ENCODE results near the gene ZNF467.
A peak's percentile ranks its signal among the peaks of the same experiment; 100 is the strongest.

ZNF467 gene

DNA sequence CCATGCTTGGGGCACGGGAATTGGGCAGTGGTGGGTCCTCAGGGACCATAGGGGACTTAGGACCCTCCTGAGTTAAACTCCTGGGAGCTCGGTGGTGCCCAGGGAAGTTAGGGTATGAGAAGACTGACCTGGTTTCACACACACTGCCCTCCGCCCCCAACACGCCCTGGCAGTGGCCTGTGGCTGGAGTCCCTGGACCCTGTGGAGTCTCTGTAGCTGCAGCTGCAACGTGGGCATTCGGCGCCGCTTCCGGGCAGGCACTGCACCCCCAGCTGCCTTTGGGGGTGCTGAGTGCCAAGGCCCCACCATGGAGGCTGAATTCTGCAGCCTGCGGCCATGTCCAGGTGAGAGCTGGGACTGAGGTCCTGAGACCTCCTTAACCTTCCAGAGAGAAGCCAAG is 34.9 kb upstream of the ZNF467 start:
- DNase-seq (ENCODE audit: low read depth) = no peak

DNA sequence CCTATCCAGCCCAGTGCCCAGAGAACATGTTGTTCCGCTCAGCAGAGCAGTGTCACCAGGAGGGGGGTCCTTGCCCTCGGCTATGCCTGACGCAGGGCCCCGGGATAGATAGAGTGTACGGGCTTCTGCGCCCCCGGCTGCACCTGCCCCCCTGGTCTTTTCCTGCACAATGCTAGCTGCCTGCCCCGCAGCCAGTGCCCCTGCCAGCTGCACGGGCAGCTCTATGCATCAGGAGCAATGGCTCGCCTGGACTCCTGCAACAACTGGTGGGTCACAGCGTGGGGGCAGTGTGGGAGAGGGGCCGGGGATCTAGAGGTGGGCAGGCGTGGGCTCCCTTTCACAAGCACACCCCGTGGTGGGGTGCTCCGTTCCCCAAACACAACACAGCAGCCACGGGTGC is 33.3 kb upstream of the ZNF467 start:
- DNase-seq (ENCODE audit: low read depth) = no peak

DNA sequence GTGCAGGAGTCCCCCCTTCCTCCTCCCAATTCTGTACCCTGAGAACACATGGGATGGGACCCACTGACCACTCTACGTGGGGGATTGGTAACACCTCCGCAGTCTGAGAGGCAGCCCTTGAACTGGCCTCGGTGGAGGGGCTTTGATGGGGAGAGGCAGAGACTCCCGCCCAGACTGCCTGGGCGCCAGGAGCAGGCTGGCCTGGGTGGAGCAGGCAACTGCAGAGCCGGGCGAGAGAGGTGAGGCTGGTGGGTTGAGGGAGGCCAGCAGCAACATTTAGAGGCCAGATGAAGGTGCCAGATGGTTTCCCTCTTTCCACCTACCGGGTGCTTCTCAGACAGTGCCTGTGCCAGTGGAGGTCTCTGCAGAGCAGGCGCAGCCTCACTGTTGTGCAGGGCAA is 30.7 kb upstream of the ZNF467 start:
- DNase-seq (ENCODE audit: low read depth) = no peak

DNA sequence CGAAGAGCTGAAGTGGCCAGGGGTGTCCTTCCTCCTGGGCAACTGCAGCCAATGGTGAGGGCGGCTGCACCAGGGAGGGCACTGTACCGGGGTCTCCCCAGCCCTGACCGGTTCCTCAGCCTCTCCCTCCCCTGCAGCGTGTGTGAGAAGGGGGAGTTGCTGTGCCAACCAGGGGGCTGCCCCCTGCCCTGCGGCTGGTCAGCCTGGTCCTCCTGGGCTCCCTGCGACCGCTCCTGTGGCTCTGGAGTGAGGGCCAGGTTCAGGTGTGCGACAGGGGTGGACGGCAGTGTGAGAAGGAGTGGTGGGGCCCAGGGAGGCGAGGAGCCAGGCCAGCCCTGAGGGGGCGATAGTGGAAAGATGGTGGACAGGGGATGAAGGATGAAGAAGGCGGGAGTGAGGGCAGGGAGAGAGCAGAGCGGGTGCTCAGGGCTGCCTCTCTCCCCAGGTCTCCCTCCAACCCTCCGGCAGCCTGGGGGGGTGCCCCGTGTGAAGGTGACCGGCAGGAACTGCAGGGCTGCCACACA is 30.2 kb upstream of the ZNF467 start:
- no peak for DNase-seq (ENCODE audit: low read depth)

DNA sequence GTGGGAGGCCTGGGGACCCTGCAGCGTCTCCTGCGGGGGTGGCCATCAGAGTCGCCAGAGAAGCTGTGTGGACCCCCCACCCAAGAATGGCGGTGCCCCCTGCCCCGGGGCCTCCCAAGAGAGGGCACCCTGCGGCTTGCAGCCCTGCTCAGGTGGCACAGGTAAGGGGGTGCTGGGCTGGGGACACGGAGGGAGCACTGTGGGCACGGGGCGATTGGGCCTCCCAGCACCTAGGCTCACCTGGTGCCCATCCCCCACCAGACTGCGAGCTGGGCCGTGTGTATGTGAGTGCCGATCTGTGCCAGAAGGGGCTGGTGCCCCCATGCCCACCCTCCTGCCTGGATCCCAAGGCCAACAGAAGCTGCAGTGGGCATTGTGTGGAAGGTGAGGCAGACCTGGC is 29.6 kb upstream of the ZNF467 start:
- DNase-seq (ENCODE audit: low read depth) = no peak

DNA sequence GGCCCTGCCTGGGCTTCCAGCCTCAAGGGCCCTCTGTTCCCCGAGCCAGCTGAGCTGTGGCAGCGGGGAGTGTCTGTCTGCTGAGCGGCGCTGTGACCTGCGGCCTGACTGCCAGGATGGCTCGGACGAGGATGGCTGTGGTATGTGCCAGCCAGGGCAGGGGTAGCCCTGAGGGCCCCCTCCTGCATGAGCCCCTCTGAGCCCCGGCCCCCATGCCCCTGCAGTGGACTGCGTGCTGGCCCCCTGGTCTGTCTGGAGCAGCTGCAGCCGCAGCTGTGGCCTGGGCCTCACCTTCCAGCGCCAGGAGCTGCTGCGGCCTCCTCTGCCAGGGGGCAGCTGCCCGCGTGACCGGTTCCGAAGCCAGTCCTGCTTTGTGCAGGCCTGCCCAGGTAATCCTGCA is 28.4 kb upstream of the ZNF467 start:
- DNase-seq (ENCODE audit: low read depth) = no peak

DNA sequence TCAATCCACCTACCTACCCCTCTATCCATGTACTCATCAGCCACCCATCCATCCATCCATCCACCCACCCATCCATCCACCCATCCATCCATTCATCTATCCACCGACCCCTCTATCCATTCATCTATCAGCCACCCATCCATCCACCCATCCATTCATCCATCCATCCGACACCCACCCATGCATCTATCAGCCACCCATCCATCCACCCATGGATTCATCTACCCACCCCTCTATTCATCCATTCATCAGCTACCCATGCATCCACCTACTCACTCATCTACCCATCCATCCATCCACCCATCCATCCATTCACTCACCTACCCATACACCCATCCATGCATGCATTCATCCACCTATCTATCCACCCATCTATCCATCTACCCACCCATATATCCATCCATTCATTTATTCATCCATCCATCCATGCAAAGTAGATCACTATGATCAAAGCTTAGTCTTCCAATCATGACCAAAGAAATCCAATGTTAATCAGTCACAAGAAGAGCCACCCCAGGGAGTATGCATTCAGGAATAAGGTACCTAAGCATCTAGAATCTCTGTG is 27.7 kb upstream of the ZNF467 start:
- DNase-seq (ENCODE audit: low read depth) = no peak

DNA sequence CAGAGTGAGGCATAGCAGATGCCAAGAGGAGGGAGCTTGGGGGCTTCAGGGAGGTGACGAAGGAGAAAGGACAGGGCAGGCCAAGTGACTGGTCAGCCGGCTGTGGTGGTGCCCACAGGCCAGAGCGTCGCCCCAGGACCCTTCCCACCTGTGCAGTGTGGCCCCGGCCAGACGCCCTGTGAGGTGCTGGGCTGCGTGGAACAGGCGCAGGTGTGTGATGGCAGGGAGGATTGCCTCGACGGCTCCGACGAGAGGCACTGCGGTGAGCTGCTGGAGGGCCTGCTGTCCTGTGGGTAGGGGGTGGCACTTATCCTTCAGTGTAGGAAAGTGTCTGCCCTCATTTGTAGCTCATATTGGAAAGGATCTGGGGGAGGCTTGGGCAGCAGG is 26.8 kb upstream of the ZNF467 start:
- DNase-seq (ENCODE audit: low read depth) = no peak

DNA sequence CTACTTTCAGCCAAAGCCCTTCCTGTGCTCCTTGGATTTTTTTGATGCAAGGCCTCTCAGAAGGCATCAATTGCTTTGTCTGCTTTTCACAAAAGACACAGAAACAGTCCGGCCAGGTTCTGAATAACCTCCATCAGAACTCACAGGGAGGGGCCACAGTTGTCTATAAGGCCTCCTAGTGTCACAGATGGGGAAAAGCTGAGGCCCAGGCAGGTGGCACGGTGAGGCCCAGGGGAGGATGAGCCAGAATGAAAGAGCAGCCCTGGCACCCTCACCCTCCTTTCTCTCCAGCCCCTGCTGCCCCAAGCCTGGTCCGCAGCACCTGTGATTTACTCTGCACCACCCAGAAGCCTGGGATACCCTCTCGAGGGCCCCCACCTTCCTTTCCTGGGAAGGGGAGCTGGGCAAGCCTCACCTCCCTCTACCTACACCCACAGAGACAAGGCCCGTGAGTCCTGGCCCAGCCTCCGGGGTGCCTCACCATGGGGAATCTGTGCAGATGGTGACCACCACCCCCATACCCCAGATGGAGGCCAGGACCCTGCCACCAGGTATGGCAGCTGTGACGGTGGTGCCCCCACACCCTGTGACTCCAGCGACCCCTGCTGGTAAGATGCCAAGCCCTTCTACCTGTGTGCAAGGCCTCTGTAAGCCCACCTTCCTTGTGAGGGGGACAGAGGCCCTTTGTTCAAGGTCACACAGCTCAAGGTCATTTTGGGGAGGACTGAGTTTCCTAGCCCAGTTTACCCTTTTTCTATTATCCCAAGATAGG is 26.2 kb upstream of the ZNF467 start:
- peak; percentile 13 for DNase-seq (ENCODE audit: low read depth)

DNA sequence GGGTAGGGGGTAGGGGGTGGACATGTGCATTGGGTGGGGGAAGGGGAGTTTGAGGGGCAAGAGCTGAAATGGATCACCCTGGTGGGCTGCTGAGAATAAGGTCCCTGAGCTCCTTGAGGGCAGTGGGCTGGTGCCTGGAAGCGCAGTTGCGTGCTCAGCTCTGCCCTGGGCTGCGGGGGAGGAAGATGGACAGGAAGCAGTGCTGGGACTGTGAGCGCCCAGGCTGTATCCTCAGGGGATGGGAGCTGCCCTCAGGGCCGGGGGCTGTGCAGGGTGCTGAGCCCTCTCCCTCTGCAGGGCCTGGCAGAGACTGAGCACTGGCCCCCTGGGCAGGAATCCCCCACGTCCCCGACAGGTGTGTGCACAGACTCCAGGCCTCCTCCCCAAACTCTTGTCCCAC is 24.4 kb upstream of the ZNF467 start:
- no peak for DNase-seq (ENCODE audit: low read depth)

DNA sequence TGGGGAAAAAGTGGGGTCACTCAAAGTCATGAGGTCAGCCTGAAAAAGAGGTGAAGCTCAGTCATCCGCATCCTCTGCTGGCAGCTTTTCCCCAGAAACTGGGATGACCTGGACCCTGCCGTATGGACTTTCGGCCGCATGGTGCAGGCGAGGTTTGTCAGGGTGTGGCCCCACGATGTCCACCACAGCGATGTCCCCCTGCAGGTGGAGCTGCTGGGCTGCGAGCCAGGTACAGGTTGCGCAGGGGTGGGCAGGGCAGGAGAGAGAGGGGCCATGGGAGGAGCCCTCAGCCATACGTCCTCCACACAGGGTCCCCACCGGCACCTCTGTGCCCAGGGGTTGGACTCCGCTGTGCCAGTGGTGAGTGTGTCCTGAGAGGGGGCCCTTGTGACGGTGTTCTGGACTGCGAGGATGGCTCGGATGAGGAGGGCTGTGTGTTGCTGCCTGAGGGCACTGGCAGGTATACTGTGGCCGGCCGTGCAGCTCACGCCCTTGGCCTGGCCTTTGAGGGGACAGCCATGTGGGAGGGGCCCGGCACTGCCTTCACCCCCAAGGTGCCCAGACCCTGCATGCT is 23.0 kb upstream of the ZNF467 start:
- DNase-seq (ENCODE audit: low read depth) = no peak

DNA sequence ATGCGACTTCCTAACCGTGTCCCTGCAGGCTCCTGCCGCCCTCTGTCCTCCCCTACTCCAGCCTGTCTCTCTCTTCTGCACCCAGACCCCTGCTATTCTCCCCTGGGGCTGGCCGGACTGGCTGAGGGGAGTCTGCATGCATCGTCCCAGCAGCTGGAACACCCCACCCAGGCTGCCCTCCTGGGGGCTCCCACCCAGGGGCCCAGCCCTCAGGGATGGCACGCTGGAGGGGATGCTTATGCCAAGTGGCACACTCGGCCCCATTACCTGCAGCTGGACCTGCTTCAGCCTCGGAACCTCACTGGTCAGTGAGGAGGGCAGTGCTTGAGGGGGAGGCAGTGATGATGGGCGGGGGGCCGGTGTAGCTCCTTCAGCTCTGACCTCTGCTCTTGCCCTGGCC is 21.7 kb upstream of the ZNF467 start:
- DNase-seq (ENCODE audit: low read depth) = no peak

DNA sequence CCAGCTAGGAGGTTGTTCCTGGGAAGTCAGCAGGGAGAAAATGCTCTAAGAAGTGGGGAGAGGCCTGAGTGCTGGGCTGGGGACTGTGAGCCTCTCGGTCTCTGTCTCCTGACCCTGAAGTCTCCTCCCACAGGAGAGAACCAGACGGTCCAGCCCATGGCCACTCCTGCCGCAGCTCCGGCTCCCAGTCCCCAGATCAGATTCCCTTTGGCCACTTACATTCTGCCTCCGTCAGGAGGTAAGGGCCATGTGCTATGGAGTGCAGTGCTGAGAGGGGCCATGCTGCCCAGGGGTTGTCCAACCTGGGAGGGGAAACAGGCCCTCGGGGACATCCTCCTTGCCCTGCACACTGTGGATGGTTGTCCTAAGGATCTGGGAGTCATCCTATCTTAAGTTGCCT is 21.3 kb upstream of the ZNF467 start:
- no peak for DNase-seq (ENCODE audit: low read depth)

DNA sequence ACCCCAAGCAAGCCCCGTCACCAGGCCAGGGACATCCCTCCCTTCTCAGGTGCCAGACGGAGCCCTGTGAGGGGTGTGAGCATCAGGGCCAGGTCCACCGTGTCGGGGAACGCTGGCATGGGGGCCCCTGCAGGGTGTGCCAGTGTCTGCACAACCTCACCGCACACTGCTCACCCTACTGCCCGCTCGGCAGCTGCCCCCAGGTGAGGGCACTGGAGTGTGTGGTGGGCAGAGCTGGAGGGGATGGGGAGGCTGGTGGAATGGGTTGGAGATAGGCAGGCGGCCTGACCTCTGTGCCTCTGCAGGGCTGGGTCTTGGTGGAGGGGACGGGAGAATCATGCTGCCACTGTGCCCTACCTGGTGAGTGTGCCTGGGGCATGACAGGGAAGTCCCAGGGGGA is 19.9 kb upstream of the ZNF467 start:
- DNase-seq (ENCODE audit: low read depth) = no peak

DNA sequence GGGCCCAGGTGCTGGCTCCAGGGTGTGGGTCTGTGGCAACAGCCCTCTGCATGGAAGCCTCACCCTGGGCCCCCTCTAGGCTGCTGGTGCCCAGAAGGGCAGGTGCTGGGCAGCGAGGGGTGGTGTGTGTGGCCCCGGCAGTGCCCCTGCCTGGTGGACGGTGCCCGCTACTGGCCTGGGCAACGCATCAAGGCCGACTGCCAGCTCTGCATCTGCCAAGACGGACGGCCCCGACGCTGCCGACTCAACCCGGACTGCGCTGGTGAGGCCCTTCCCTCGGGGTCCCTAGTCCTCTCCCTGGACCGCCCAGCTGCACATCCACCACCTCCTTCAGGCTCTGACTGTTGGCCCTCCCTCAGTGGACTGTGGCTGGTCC is 18.8 kb upstream of the ZNF467 start:
- no peak for DNase-seq (ENCODE audit: low read depth)

DNA sequence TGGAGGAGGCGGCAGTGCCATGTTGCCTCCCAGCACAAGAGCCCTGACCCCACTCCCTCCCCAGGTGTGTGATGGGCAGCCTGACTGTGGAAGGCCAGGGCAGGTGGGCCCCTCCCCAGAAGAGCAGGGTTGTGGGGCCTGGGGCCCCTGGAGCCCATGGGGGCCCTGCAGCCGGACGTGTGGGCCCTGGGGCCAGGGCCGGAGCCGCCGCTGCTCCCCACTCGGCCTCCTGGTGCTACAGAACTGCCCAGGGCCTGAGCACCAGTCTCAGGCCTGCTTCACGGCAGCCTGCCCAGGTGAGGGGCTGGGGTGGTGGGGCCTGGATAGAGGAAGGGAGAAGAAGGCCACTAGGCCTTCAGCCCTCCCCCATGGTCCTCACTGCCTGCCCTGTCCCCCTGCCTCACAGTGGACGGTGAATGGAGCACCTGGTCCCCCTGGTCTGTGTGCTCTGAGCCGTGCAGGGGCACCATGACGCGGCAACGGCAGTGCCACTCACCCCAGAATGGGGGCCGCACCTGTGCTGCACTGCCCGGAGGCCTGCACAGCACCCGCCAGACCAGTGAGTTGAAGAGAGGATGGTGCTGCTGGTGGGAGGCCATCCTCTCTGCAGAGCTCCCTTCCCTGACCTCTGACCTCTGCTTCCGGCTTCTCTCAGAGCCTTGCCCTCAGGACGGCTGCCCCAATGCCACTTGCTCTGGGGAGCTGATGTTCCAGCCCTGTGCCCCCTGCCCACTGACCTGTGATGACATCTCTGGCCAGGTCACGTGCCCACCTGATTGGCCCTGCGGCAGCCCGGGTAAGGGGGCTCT is 18.2 kb upstream of the ZNF467 start:
- DNase-seq (ENCODE audit: low read depth) = no peak

DNA sequence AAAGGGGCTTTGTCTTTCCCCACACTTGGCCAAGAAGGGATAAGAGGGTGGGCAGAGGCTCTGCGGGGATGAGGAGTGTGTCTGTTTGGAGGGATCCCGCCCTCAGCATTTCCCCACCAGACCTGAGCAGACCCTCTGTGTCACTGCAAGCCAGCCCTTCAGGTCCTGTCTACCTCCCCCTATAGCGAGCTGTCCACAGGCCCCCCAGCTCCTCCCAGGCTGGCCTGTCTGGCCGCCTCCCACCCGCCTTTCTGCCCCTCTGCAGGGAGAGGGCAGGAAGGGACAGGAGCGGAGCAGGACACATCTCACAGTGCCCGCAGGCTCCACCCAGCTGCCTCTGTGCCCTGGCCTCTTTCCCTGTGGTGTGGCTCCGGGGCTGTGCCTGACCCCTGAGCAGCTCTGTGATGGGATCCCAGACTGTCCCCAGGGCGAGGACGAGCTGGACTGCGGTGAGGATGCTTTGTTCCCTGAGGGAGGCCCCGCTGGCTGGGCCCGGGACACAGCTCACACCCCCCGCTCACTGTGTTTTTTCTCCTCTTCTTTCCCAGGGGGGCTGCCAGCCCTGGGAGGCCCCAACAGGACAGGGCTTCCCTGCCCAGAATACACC is 17.5 kb upstream of the ZNF467 start:
- no peak for DNase-seq (ENCODE audit: low read depth)

DNA sequence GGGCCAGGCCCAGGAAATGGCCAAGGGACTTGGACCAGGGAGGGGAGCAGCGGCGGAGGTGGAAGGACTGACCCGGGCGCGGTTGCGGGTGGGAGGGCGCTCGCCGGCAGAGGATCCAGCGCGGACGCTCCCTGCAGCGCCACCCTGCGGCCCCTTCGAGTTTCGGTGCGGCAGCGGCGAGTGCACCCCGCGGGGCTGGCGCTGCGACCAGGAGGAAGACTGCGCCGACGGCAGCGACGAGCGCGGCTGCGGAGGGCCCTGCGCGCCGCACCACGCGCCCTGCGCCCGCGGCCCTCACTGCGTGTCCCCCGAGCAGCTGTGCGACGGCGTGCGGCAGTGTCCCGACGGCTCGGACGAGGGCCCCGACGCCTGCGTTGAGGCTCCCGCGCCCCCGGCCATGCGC is 16.8 kb upstream of the ZNF467 start:
- DNase-seq (ENCODE audit: low read depth) = no peak

DNA sequence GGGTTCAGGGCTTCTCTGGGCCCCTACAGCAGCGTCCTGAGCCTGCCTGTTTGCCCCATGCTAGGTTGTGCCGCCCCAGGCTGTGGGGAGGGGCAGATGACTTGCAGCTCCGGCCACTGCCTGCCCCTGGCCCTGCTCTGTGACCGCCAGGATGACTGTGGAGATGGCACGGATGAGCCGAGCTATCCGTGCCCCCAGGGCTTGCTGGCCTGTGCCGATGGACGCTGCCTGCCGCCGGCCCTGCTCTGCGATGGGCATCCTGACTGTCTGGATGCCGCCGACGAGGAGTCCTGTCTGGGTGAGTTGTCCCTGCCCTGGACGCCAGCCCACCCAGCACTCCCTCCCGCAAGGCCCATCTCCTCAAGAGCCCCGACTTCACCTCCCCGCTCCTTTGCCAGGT is 15.7 kb upstream of the ZNF467 start:
- no peak for DNase-seq (ENCODE audit: low read depth)

DNA sequence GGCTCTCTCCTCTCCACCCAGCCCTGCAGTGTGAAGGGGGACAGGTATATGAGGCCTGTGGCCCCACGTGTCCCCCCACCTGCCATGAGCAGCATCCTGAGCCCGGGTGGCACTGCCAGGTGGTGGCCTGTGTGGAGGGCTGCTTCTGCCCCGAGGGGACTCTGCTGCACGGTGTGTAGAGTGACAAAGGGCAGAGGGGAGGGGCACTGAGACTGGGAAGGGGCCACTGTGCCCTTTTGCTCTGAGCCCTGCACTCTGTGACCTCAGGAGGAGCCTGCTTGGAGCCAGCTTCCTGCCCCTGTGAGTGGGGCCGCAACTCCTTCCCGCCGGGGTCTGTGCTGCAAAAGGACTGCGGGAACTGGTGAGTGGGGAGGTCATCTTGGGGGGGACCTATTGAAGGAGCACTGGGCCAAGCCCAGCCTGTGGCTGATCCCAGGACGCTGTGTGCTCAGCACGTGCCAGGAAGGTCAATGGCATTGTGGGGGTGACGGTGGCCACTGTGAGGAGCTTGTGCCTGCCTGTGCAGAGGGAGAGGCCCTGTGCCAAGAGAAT is 15.0 kb upstream of the ZNF467 start:
- DNase-seq (ENCODE audit: low read depth) = no peak

DNA sequence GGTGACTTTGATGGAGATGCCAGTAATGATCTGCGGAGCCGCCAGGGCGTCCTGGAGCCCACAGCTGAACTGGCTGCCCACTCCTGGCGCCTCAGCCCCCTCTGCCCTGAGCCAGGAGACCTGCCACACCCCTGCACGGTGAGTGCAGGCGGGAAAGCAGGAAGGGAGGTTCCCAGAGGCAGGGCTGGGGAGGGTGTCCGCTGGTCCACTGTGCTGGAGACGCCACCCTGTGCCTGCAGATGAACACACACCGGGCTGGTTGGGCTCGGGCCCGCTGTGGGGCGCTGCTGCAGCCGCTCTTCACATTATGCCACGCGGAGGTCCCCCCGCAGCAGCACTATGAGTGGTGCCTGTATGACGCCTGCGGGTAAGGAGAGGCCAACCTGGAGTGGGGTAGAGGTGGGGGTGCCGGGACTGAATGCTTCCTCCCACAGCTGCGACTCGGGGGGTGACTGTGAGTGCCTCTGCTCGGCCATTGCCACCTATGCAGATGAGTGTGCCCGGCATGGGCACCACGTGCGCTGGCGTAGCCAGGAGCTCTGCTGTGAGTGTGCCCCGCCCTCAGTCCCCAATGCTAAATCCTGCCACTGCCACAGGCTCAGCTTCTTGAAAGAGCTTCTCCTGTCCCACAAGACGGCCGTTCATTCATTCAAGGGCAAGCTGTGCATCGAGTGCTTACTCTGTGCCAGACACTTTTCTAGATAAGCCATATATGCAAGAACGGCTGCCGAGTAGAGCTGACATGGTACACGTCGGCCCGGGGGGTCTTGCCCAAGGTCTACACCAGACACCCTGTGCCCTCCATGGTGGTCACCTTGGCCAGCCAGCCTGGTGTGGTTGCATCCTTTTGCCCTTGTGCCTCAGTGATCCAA is 14.3 kb upstream of the ZNF467 start:
- no peak for DNase-seq (ENCODE audit: low read depth)

Measured in stimulated activated CD8-positive, alpha-beta memory T cell treated with anti-CD3 and anti-CD28 coated beads, Interleukin-15, amount 100 ng/mL, for 24 hours (primary cell).